HepG2 (cell line): ENCODE data around the gene RCCD1. TPM values are rescaled to one million over a fixed set of nuclear protein-coding genes. Genes with fewer than 3 reads are reported as not detected.
"Not testable (repeated sequence)": the region's sequence is repeated elsewhere in the genome, so short reads cannot be mapped to it uniquely, and the experiment has no call there.

Experiments used
- ATAC-seq: fragments of 200-7000 bp; cut with Tn5 transposase; 3 replicates; pipeline ENCODE4 v1.9.1; 2020; ENCODE audit warnings: mild to moderate bottlenecking, moderate library complexity
- BruUV-seq: library from RNA; stranded (reverse); fragments of 400-500 nt; replicated peaks from 2 replicates; lab custom pipeline; 2021; lab: Mats Ljungman, UMichigan
- CTCF ChIA-PET: fragments of 300-600 bp; formaldehyde crosslinking; extraction: SDS; loops from one replicate; lab custom pipeline; 2021; ENCODE audit warnings: low total read pairs, inconsistent platforms, low intra/inter-chr PET ratio; lab: Yijun Ruan, JAX
- POLR2A ChIA-PET: fragments of 350-600 bp; sonication (Branson Sonifier 250); formaldehyde crosslinking; loops from one replicate; lab custom pipeline; 2020; ENCODE audit warnings: antibody characterized with exemption, inconsistent platforms; lab: Yijun Ruan, JAX
- DNase-seq: peaks from one replicate; pipeline ENCODE4 v3.0.0-alpha.2; 2015; ENCODE audit warnings: low spot score
- FAIRE-seq: peaks from 3 replicates; lab custom pipeline; 2011; peaks lifted over from hg19 to GRCh38; lab: Jason Lieb, UNC
- H2AFZ ChIP-seq: one replicate; pipeline ENCODE4 v1.6.1; 2011; ENCODE audit warnings: low read length, inconsistent platforms
- H3K27ac ChIP-seq: fragments of 300-600 bp; 3 replicates; pipeline ENCODE4 v1.8.0; 2011; ENCODE audit warnings: mixed run types, mild to moderate bottlenecking, mixed read lengths, low read length, inconsistent platforms; ENCODE audit not compliant: insufficient read depth; ENCODE audit errors: extremely low read length
- H3K27me3 ChIP-seq, 2 experiments: fragments of 200-600 bp in 1 of 2; 2 replicates in 1 of 2; 3 replicates in 1 of 2; pipeline versions ENCODE4 v1.6.0 to v1.8.0; 2011; ENCODE audit warnings: low read length in 2 of 2, mild to moderate bottlenecking in 2 of 2, moderate library complexity in 2 of 2, inconsistent platforms in 1 of 2; ENCODE audit not compliant: insufficient read depth in 2 of 2, control insufficient read depth in 1 of 2
- H3K36me3 ChIP-seq, 2 experiments: fragments of 200-600 bp in 1 of 2; replicated peaks in 1 of 2; 2 replicates in 1 of 2; 3 replicates in 1 of 2; pipeline versions ENCODE4 v1.5.1 to v1.8.0; 2011; ENCODE audit warnings: low read length in 2 of 2, inconsistent platforms in 1 of 2; ENCODE audit not compliant: insufficient read depth in 2 of 2, control insufficient read depth in 1 of 2
- H3K4me1 ChIP-seq: 2 replicates; pipeline ENCODE4 v1.5.1; 2012; ENCODE audit warnings: low read length, inconsistent platforms; ENCODE audit not compliant: insufficient read depth
- H3K4me2 ChIP-seq: 2 replicates; pipeline ENCODE4 v1.6.0; 2011; ENCODE audit warnings: low read depth, low read length, inconsistent platforms
- H3K4me3 ChIP-seq, 3 experiments: fragments of 200-600 bp in 1 of 3; sonication (generic), shearing (Covaris generic) in 1 of 3; replicated peaks in 1 of 3; 2 replicates each; pipeline ENCODE4 v1.5.1; 2011 to 2016; ENCODE audit warnings: low read length in 3 of 3, inconsistent platforms in 2 of 3, low read depth in 2 of 3, mild to moderate bottlenecking in 2 of 3, control low read depth in 1 of 3, mixed read lengths in 1 of 3; ENCODE audit not compliant: insufficient read depth in 1 of 3
- H3K79me2 ChIP-seq: one replicate; pipeline ENCODE4 v1.6.1; 2011; ENCODE audit warnings: low read length, inconsistent platforms; ENCODE audit not compliant: insufficient read depth
- H3K9ac ChIP-seq: 2 replicates; pipeline ENCODE4 v1.6.0; 2011; ENCODE audit warnings: mild to moderate bottlenecking, low read depth, low read length, inconsistent platforms; ENCODE audit not compliant: insufficient read depth
- H3K9me3 ChIP-seq: 2 replicates; pipeline ENCODE4 v1.5.1; 2012; ENCODE audit warnings: mild to moderate bottlenecking, low read length
- H4K20me1 ChIP-seq: 2 replicates; pipeline ENCODE4 v1.6.0; 2011; ENCODE audit warnings: inconsistent platforms, mild to moderate bottlenecking, low read length, moderate library complexity; ENCODE audit not compliant: insufficient read depth
- FOXC1 ChIP-seq: sonication (generic); formaldehyde crosslinking; IDR thresholded peaks from 2 replicates; pipeline ENCODE4 v1.8.0; 2022; ENCODE audit warnings: mild to moderate bottlenecking, missing genetic modification reagents, borderline replicate concordance
- WGBS: methylation state at CpG from one replicate; pipeline ENCODE4 v1.1.6; 2017; ENCODE audit warnings: low lambda C conversion rate; 5-methylcytosine and 5-hydroxymethylcytosine counted together
- in situ Hi-C: cut with HindIII; loops from 2 replicates; pipeline ENCODE4 v1.10.0; 2017; ENCODE audit warnings: low pct_unique_long_range_greater_than_20kb; ENCODE audit not compliant: extremely low pct_ligation_motif_present
- intact Hi-C: fragments of 100-400 bp; cut with micrococcal nuclease; formaldehyde crosslinking; loops from one replicate; pipeline ENCODE4 v1.10.0; 2022; ENCODE audit not compliant: unreplicated experiment
- polyA plus RNA-seq, 8 experiments: library from polyadenylated mRNA; depleted of rRNA in 3 of 8; stranded (reverse) in 7 of 8; unstranded in 1 of 8; fragments of >200 nt; fragmentation: Illumina TruSeq in 4 of 8; extraction: Trizol in 4 of 8; gene quantifications; 2 replicates each; pipeline versions ENCODE4 v1.2.1 to v1.2.3, GENCODE V29; 2011 to 2016; ENCODE audit warnings: low read depth in 4 of 8, missing spikeins in 1 of 8, mixed read lengths in 1 of 8; ENCODE audit not compliant: insufficient read depth in 1 of 8
- total RNA-seq, 5 experiments: library from RNA; depleted of rRNA; stranded (reverse); fragments of >200 nt; fragmentation: Illumina TruSeq; extraction: Trizol; gene quantifications; 2 replicates each; pipeline ENCODE4 v1.2.3, GENCODE V29; 2016; ENCODE audit warnings: low read depth in 1 of 5

RCCD1 gene
- total and polyA plus RNA-seq, 2 of the 13 experiments (the other 11 are each of a cell fraction or from before 2014, with no cell fraction given) = 14.1 to 15.1 TPM

GRCh38 chr15:90907838-90908507 lies 46.7 kb upstream of the RCCD1 start:
- WGBS = 92% methylated on average over 9 of the region's 9 CpGs
- BruUV-seq = no TSS peak
- peaks cover 16 to 65% of the 10 kb centered on the region in 2 experiments for H3K36me3 ChIP-seq

GRCh38 chr15:90909449-90909848 lies 45.2 kb upstream of the RCCD1 start:
- WGBS = 92% methylated on average over 11 of the region's 11 CpGs
- H3K9ac ChIP-seq, H3K9me3 ChIP-seq, H3K4me3 ChIP-seq, H3K27me3 ChIP-seq, in situ Hi-C loops, ATAC-seq, intact Hi-C loops, CTCF ChIA-PET, H3K4me2 ChIP-seq, H4K20me1 ChIP-seq, DNase-seq, H3K4me1 ChIP-seq, POLR2A ChIA-PET, H3K27ac ChIP-seq, FAIRE-seq, BruUV-seq, H3K79me2 ChIP-seq, H2AFZ ChIP-seq: not testable (repeated sequence)
- H3K36me3 ChIP-seq = peaks cover 22 to 73% of the 10 kb centered on the region in 2 experiments

More at GRCh38 chr15:90907838-90908507, 46.7 kb upstream of the RCCD1 start:
- in situ Hi-C loops = no loop called here
- Histone ChIP-seq H3K4me1 (peaks cover 9% of the 10 kb centered on the region; the same call in 1 of the 2 replicates), H3K4me3 (no peak overlapping the region), H4K20me1 (no peaks in the 10 kb centered on the region), H3K27ac (no peak overlapping the region), H3K4me2 (no peak overlapping the region), H3K9ac (no peak overlapping the region), H3K79me2 (no peaks in the 10 kb centered on the region), H3K9me3 (no peaks in the 10 kb centered on the region), H3K27me3 (no peaks in the 10 kb centered on the region), H2AFZ (no peak overlapping the region)
- CTCF ChIA-PET = no interaction called here
- FAIRE-seq (no peak), ATAC-seq (no peak), DNase-seq (no peak)
- no peak for TF ChIP-seq FOXC1
- POLR2A ChIA-PET = no interaction called here
- intact Hi-C loops = no loop called here
